HG03280 (cell line): ENCODE measurements around the gene LPA.
"Not testable (repeated sequence)": the region's sequence is repeated elsewhere in the genome, so short reads cannot be mapped to it uniquely, and the experiment has no call there.

Experiments
- ATAC-seq: cut with Tn5 transposase; IDR thresholded peaks from one replicate; pipeline ENCODE4 v1.9.1; 2021; ENCODE audit warnings: mild to moderate bottlenecking, moderate library complexity; ENCODE audit not compliant: unreplicated experiment

Gene LPA

DNA sequence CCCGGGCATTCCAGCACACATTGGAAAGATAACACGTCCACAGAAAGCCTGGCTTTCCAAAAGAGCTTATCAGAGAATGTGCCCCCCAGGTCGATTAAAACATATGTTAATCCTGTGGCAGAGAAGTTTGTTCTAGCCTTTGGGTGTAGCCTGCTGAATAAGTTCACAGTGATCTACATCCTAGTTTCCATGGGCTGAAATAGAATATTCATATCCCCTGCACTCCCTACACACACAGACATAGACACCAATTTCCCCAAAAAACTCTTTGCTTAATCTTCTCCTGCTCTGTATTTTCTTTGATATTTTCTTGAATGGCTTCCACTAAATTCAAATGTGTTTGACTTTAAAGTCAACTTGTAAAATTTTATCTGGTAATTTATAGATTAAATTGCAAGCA lies 1.6 kb downstream of the LPA start:
- no peak for ATAC-seq

DNA sequence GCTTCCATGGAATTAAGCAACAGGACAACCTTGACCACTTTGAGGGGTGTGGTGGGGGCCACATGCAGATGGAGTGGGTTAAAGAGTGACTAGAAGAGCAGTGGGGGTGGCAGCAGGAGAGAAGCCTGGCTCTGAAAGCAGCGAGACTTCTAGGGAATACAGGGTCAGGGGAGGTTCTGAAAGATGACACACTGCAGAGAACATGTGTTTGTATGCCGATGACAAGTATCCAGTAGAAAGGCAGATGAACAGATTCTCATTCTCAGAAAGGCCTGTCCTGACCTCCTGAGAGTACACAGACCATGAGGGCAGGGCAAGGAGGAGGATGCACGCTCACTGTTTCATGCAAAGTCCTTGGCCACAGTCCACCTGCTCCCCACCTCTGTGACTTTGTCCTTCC lies 2.9 kb downstream of the LPA start:
- ATAC-seq: no peak

DNA sequence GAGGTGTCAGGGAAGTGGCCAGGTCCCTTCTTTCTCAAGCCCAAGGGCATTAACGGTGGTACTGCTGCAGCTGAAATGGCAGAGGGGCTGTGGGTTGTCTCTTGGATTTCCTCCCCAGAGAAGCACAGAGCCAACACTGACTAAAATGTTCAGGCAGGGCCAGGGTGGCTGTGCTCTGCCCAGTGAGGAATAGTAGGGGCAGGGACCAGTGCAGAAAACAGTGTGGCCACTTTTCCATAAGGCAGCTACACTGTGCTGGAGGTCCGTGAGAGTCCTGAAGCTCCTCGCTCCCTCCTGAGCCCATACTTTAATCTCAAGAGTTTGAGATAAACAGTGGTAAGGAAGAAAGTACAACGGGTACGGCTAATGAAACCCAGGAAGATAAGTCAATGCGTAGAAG lies 4.5 kb downstream of the LPA start:
- no peak for ATAC-seq

- ATAC-seq: no peak
Measured at GRCh38 chr6:160634706-160635105, 29.4 kb downstream of the LPA start.

- ATAC-seq: no peak
Measured at GRCh38 chr6:160595838-160596832, 67.9 kb downstream of the LPA start.

DNA sequence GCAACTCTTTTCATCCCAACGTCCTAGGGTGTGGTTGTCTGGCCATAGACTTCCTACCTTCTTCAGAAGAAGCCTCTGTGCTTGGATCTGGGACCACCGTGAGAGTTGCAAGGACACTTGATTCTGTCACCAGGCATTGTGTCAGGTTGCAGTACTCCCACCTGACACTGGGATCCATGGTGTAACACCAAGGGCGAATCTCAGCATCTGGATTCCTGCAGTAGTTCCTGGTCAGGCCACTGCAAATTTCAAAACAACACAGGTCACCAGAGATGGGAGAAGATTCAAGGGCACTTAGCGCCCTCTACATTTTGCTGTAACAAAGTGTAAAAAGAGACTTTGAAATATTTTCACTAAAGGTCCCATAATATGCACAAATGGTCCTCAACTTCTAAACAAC lies 68.8 kb downstream of the LPA start:
- not testable (repeated sequence) for ATAC-seq

DNA sequence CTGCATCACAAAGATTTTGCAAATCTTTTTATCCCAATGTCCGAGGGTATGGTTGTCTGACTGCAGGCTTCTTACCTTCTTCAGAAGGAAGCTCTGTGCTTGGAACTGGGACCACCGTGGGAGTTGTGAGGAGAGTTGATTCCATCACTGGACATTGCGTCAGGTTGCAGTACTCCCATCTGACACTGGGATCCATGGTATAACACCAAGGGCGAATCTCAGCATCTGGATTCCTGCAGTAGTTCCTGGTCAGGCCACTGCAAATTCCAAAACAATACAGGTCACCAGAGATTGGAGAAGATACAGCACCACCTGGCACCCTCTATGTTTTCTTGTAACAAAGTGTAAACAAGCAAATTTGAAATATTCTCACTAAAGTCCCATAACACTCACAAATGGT lies 77.7 kb downstream of the LPA start:
- ATAC-seq: no peak

DNA sequence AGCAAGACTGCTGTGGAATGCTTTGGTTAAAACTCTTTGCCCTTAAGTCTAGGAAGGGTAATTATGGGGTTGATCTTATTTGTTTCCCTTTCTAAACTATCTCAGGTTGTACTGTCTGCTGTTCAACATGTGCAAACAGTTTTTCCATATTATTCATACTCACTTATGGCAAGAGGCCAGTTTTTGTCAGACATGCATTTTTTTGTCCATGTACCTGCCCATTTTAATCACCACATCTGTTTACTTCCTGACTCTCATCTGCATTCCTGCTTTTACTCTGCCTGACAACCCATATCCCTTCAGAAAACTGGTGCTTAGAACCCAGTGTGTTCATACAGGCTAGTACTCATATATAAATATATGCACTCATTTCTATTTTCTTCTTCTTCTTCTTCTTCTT lies 80.3 kb downstream of the LPA start:
- no peak for ATAC-seq

- no peak for ATAC-seq
Measured at GRCh38 chr6:160581406-160581805, 82.7 kb downstream of the LPA start.

DNA sequence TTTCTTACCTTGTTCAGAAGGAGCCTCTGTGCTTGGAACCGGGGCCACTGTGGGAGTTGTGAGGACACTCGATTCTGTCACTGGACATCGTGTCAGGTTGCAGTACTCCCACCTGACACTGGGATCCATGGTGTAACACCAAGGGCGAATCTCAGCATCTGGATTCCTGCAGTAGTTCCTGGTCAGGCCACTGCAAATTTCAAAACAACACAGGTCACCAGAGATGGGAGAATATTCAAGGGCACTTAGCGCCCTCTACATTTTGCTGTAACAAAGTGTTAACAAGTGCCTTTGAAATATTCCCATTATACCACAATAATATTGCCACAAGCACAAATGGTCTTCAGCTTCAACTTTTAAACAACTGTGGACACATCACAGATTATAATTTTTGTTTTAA lies 85.6 kb downstream of the LPA start:
- ATAC-seq: not testable (repeated sequence)

DNA sequence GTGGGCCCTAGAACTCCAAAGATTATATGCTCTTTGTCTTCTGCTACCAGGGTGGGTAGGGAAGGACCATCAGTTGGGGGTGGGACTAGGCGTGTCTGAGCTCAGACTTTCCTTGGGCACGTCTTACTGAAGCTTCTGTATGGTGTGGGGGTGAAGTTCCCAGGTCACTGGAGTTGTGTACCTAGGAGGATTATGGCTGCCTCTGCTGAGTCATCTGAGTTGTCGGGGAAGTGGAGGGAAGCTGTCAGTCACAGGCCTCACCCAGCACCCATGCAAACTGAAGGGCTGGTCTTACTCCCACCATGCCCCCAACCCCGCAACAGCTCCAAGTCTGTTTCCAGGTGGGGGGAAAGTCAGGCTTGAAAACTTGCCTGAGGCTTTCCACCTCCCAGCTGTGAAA lies 90.1 kb downstream of the LPA start:
- ATAC-seq: no peak

DNA sequence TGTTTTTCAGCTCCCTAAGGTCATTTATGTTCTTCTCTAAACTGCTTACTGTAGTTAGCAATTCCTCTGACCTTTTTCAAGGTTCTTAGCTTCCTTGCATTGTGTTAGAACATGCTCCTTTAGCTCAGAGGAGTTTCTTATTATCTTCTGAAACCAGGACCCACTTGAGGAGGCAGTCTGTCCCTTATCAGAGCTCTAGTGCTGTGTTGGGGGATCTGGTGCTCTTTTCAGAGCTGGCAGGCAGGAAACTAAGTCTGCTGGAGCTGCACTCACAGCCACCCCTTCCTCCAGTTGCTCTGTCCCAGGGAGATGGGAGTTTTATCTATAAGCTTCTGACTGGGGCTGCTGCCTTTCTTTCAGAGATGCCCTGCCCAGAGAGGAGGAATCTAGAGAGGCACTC lies 92.9 kb downstream of the LPA start:
- not testable (repeated sequence) for ATAC-seq

DNA sequence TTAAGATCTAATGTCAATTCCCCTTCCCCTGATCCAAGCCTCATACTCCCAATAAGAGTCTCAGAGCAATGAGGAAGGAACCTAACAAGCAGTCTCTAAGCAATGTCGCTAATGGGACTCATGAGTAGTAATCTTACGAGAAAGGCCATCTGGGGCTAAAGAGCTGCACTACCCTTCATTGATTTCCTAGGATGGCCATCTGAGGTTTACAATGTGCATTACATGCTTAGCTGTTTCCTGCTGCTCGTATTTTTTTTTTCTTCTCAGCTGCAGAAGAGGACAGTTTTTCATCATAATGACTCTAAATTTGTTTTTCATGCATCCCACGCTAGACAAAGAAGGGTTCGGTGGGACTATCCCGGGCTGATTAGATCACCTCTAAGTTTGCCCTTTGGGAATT lies 119.3 kb downstream of the LPA start:
- no peak for ATAC-seq

DNA sequence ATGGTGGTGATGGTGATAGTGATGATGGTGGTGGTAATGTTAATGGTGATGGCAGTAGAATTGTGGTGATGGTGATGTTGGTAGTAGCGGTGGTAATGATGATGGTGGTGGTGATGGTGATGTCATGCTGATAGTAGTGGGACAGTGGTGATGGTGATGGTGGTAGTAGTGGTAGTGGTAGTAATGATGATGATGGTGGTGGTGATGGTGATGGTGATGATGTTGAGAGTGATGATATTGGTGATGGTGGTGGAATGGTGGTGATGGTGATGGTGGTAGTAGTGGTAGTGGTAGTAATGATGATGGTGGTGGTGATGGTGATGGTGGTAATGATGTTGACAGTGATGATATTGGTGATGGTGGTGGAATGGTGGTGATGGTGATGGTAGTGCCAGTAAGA lies 128.8 kb downstream of the LPA start:
- ATAC-seq: no peak

- peak; percentile 73 for ATAC-seq
Measured at GRCh38 chr6:160534050-160534696, 129.9 kb downstream of the LPA start.

DNA sequence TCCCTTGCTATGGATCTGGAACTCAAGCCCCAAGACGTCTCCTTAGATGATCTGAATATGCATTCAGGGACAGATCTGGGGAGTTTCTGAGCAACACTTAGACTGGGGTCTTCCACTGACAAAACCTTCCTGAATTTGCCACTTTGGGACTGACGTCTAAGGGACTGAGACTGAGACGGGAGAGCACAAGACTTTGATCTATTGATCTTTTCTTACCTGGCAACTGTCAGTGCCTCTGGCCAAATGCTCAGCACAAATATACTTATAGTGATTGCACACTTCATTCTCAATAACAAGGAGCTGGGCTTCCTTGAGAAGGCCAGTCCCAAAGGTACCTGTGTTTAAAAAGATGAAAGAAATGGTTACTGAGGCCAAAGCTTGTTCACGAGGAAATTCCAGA lies 131.8 kb downstream of the LPA start:
- no peak for ATAC-seq

GRCh38 chr6:160531826-160532225 lies 132.2 kb downstream of the LPA start:
- no peak for ATAC-seq

GRCh38 chr6:160529524-160529923 lies 134.6 kb downstream of the LPA start:
- not testable (repeated sequence) for ATAC-seq

DNA sequence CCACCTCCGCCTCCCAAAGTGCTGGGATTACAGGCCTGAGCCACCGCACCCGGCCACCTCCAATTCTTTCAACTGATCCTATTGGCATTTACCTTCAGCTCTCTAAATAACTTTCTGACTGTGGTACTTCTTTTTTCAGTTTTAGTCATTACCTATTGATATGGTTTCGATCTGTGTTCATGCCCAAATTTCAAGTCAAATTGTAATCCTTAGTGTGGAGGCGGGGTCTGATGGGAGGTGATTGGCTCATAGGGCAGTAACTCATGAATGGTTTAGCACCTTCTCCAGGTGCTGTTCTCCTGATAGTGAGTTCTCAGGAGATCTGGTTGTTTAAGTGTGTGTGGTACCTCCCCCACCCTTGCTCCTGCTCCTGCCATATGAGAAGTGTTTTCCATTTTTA lies 140.9 kb downstream of the LPA start:
- no peak for ATAC-seq

GRCh38 chr6:160520043-160520904 lies 143.8 kb downstream of the LPA start:
- peak; percentile 74 for ATAC-seq

GRCh38 chr6:160519603-160520042 lies 144.5 kb downstream of the LPA start:
- peak; percentile 78 for ATAC-seq
